ENCODE results near the gene EIF4ENIF1.
"Not testable (repeated sequence)": the region's sequence is repeated elsewhere in the genome, so short reads cannot be mapped to it uniquely, and the experiment has no call there.

The EIF4ENIF1 gene

GRCh38 chr22:31442768-31443489 is 46.7 kb downstream of the EIF4ENIF1 start:
- DNase-seq = no peak

GRCh38 chr22:31441652-31442051 is 48.0 kb downstream of the EIF4ENIF1 start:
- DNase-seq = no peak

GRCh38 chr22:31440681-31441080 is 49.0 kb downstream of the EIF4ENIF1 start:
- DNase-seq = no peak

GRCh38 chr22:31439808-31440207 is 49.8 kb downstream of the EIF4ENIF1 start:
- no peak for DNase-seq

- no peak for DNase-seq
These were observed 53.5 kb downstream of the EIF4ENIF1 start for GRCh38 chr22:31436132-31436531.

GRCh38 chr22:31431950-31432349 is 57.7 kb downstream of the EIF4ENIF1 start:
- no peak for DNase-seq

- DNase-seq = no peak
These were observed 64.2 kb downstream of the EIF4ENIF1 start for GRCh38 chr22:31425331-31426050.

- not testable (repeated sequence) for DNase-seq
These were observed 87.3 kb downstream of the EIF4ENIF1 start for GRCh38 chr22:31402350-31402749.

- no peak for DNase-seq
These were observed 89.6 kb downstream of the EIF4ENIF1 start for GRCh38 chr22:31400023-31400397.

- peak; percentile 69 to 70 for DNase-seq
These were observed 90.2 kb downstream of the EIF4ENIF1 start, which contains the start of gene DRG1 for GRCh38 chr22:31399211-31400022. TSS of gene DRG1 (plus strand) at chr22:31399604. CDS start at chr22:31399684, 80 bp downstream.

- DNase-seq = no peak
These were observed 91.4 kb downstream of the EIF4ENIF1 start for GRCh38 chr22:31398231-31398630.

- DNase-seq = no peak
These were observed 95.3 kb downstream of the EIF4ENIF1 start for GRCh38 chr22:31394326-31394725.

- DNase-seq = no peak
These were observed 95.7 kb downstream of the EIF4ENIF1 start for GRCh38 chr22:31393893-31394292.
